H1 (cell line): ENCODE results near the gene MACROH2A1.

Experiments used
- CTCF ChIP-seq, 3 experiments: IDR thresholded peaks; 1 replicate in 2 of 3; 2 replicates in 1 of 3; pipeline versions ENCODE4 v1.5.1 to v1.6.1; 2011; ENCODE audit warnings: low read length in 3 of 3, mild to moderate bottlenecking in 3 of 3, inconsistent platforms in 2 of 3, low read depth in 1 of 3, moderate library complexity in 1 of 3; ENCODE audit not compliant: insufficient read depth in 1 of 3; ENCODE audit errors: control extremely low read depth in 1 of 3
- EZH2 ChIP-seq: fragments of 200-600 bp; sonication (generic); IDR thresholded peaks from 2 replicates; pipeline ENCODE4 v1.7.1; 2012; ENCODE audit warnings: low read depth, mild to moderate bottlenecking, moderate library complexity, low read length, inconsistent platforms; ENCODE audit not compliant: severe bottlenecking
- KDM5A ChIP-seq: fragments of 200-600 bp; IDR thresholded peaks from 2 replicates; pipeline ENCODE4 v1.7.1; 2012; ENCODE audit warnings: mild to moderate bottlenecking, low read length, inconsistent platforms, mixed read lengths
- RAD21 ChIP-seq, 2 experiments: IDR thresholded peaks in 1 of 2; conservative IDR thresholded peaks in 1 of 2; 2 replicates each; pipeline ENCODE4 v1.6.1; 2011; ENCODE audit warnings: low read depth in 2 of 2, low read length in 2 of 2, improper control_type of control experiment in 1 of 2, inconsistent platforms in 1 of 2, mild to moderate bottlenecking in 1 of 2, moderate library complexity in 1 of 2
- SUZ12 ChIP-seq: fragments of 200-600 bp; sonication (generic); IDR thresholded peaks from 2 replicates; pipeline ENCODE4 v1.6.1; 2012; ENCODE audit warnings: mild to moderate bottlenecking, inconsistent platforms, low read length, moderate library complexity, mixed read lengths
- TBP ChIP-seq: IDR thresholded peaks from 2 replicates; pipeline ENCODE4 v1.6.1; 2011; ENCODE audit warnings: low read depth, low read length, improper control_type of control experiment

- TF ChIP-seq TBP (no peak), SUZ12 (no peak), CTCF (IDR thresholded peaks at IDR 0.05; ENCODE audit: control extremely low read depth in 1 of 3, insufficient read depth in 1 of 3, low read depth in 1 of 3, low read length in 3 of 3) (no peak), KDM5A (no peak), EZH2 (no peak), RAD21 (IDR thresholded peaks at IDR 0.05 in 1 of 2, conservative IDR thresholded peaks at IDR 0.05 in 1 of 2; ENCODE audit: low read depth in 2 of 2, low read length in 2 of 2) (no peak)
Observed at GRCh38 chr5:135398160-135398854, 724 bp downstream of the MACROH2A1 start.
